HL-60 (cell line): ENCODE results near the gene WDFY4.

Experiments
- DNase-seq, 2 experiments: peaks; one replicate each; pipeline ENCODE4 v3.0.0-alpha.2; 2010 to 2020; ENCODE audit warnings: low read depth in 1 of 2, low spot score in 1 of 2
- H3K27ac ChIP-seq: fragments of 250-450 bp; sonication (Bioruptor Pico); replicated peaks from 2 replicates; pipeline ENCODE4 v1.5.1; 2020; ENCODE audit warnings: mild to moderate bottlenecking, moderate library complexity
- H3K27me3 ChIP-seq: fragments of 250-450 bp; sonication (Bioruptor Pico); 2 replicates; pipeline ENCODE4 v1.5.1; 2021; ENCODE audit warnings: mild to moderate bottlenecking, moderate library complexity; ENCODE audit not compliant: insufficient read depth, poor library complexity, severe bottlenecking
- H3K4me3 ChIP-seq: replicated peaks from 2 replicates; pipeline ENCODE4 v1.5.1; 2011; ENCODE audit warnings: mild to moderate bottlenecking, control low read depth, low read length; ENCODE audit not compliant: insufficient read depth
- GABPA ChIP-seq: IDR thresholded peaks from 2 replicates; pipeline ENCODE4 v1.6.1; 2012; ENCODE audit warnings: low read depth
- POLR2AphosphoS5 ChIP-seq: IDR thresholded peaks from 2 replicates; pipeline ENCODE4 v1.6.1; 2012; ENCODE audit warnings: low read depth
- SPI1 ChIP-seq: IDR thresholded peaks from 2 replicates; pipeline ENCODE4 v1.6.1; 2012; ENCODE audit warnings: low read depth, mild to moderate bottlenecking, borderline replicate concordance
- TF ChIP-seq, protein P1 (sequence below): IDR thresholded peaks from 2 replicates; pipeline ENCODE4 v1.6.1; 2012; ENCODE audit warnings: low read depth; ENCODE audit not compliant: insufficient replicate concordance
- TF ChIP-seq, protein P2 (sequence below): IDR thresholded peaks from one replicate; pipeline ENCODE4 v1.5.1; 2011; ENCODE audit warnings: low read length, control low read depth, inconsistent platforms; ENCODE audit not compliant: insufficient read depth

WDFY4 gene

DNA sequence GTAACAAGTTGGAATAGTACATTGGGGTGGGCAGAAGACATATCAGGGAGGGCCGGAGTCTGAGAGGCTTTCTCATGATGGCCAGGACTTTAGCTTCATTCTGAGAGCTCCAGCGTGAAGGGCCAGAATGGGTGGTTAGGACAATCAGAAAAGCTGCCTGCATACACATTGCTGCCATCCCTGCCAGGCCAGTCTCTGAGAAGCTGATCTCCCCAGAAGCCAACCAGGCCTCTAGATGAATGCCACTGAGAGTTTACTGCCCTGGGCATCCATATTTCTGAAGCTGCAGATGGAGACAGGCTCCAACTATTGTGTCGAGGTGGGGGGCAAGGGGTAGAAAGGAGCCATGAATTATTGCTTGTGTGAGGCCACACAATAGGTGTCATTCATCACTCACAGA lies 47.8 kb upstream of the WDFY4 start:
- no peak overlapping the region for H3K27ac ChIP-seq
- TF ChIP-seq, protein P1, sequence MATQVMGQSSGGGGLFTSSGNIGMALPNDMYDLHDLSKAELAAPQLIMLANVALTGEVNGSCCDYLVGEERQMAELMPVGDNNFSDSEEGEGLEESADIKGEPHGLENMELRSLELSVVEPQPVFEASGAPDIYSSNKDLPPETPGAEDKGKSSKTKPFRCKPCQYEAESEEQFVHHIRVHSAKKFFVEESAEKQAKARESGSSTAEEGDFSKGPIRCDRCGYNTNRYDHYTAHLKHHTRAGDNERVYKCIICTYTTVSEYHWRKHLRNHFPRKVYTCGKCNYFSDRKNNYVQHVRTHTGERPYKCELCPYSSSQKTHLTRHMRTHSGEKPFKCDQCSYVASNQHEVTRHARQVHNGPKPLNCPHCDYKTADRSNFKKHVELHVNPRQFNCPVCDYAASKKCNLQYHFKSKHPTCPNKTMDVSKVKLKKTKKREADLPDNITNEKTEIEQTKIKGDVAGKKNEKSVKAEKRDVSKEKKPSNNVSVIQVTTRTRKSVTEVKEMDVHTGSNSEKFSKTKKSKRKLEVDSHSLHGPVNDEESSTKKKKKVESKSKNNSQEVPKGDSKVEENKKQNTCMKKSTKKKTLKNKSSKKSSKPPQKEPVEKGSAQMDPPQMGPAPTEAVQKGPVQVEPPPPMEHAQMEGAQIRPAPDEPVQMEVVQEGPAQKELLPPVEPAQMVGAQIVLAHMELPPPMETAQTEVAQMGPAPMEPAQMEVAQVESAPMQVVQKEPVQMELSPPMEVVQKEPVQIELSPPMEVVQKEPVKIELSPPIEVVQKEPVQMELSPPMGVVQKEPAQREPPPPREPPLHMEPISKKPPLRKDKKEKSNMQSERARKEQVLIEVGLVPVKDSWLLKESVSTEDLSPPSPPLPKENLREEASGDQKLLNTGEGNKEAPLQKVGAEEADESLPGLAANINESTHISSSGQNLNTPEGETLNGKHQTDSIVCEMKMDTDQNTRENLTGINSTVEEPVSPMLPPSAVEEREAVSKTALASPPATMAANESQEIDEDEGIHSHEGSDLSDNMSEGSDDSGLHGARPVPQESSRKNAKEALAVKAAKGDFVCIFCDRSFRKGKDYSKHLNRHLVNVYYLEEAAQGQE = no peak
- TF ChIP-seq SPI1 = no peak
- TF ChIP-seq, protein P2, sequence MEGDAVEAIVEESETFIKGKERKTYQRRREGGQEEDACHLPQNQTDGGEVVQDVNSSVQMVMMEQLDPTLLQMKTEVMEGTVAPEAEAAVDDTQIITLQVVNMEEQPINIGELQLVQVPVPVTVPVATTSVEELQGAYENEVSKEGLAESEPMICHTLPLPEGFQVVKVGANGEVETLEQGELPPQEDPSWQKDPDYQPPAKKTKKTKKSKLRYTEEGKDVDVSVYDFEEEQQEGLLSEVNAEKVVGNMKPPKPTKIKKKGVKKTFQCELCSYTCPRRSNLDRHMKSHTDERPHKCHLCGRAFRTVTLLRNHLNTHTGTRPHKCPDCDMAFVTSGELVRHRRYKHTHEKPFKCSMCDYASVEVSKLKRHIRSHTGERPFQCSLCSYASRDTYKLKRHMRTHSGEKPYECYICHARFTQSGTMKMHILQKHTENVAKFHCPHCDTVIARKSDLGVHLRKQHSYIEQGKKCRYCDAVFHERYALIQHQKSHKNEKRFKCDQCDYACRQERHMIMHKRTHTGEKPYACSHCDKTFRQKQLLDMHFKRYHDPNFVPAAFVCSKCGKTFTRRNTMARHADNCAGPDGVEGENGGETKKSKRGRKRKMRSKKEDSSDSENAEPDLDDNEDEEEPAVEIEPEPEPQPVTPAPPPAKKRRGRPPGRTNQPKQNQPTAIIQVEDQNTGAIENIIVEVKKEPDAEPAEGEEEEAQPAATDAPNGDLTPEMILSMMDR = no peak
- TF ChIP-seq POLR2AphosphoS5 = no peak
- no peak for TF ChIP-seq GABPA
- no peak for DNase-seq
- H3K4me3 ChIP-seq = no peak overlapping the region
- no peaks in the 10 kb centered on the region for H3K27me3 ChIP-seq

DNA sequence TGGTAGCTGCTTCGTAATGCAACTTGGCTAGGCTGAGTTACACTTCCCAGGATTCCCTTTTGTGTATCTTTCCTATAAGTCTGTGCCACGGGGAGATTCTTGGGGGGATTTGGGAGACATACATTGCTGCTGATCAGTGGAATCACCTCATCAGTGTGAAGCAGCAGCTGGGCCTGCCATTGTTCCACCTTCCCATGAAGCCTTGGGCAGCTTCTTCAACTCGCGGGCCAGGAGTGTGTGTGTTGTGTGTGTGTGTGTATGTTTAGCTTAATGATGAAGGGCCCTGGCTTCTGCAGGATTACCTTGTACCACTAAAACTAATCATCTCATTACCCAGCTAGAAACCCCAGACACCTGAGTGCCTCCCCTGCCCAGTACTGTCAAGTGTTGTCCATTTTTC lies 46.5 kb upstream of the WDFY4 start:
- H3K27ac ChIP-seq = no peak overlapping the region
- TF ChIP-seq, protein P1 = no peak
- no peak for TF ChIP-seq POLR2AphosphoS5
- TF ChIP-seq, protein P2 = no peak
- no peak for DNase-seq
- no peaks in the 10 kb centered on the region for H3K27me3 ChIP-seq
- H3K4me3 ChIP-seq = no peak overlapping the region

DNA sequence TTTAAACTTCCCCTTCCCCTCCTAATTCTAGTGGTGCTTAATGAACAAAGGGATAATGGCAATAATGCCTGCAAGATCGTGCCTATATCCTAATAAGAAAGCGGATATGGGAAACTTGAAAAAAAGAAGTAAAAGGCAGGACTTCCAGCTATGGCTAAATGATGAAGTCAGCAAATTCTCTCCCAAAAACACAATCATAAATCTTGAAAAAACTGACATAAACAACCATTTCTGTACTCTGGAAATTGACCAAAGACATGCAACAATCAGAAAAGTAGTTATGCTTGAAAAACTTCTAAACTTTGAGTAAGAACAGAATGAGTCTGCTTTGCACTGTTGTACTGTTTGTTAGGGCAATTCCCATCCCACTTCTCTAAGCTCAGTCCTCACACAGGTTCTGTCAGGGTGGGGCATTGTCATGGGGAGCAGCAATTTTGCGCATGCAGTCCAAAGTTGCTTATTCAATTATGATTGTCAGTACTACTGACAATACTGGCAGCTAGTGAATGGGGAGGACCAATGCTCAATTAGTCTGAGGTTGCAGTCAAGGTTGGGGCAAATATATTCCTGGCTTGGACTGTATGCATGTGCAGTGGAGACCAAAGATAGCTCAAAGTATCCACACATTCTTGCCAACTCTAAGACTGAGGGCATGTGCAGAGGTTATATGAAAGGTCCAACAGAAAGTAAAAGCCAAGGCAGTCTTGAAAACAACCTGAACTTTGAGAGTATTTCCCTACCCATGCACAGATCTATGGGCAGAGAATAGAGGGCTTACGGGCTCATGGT lies 45.7 kb upstream of the WDFY4 start:
- DNase-seq = no peak
- TF ChIP-seq POLR2AphosphoS5 (no peak), GABPA (no peak), SPI1 (no peak)
- TF ChIP-seq, protein P1 = no peak
- TF ChIP-seq, protein P2 = no peak

More for the DNA sequence above, 45.7 kb upstream of the WDFY4 start:
- Histone ChIP-seq H3K4me3 (no peak overlapping the region), H3K27me3 (no peaks in the 10 kb centered on the region), H3K27ac (no peak overlapping the region)
